HepG2 (cell line): ENCODE data around the gene RASGRP1. TPM values are rescaled to one million over a fixed set of nuclear protein-coding genes. Genes with fewer than 3 reads are reported as not detected.

Experiments
- ATAC-seq: fragments of 200-7000 bp; cut with Tn5 transposase; 3 replicates; pipeline ENCODE4 v1.9.1; 2020; ENCODE audit warnings: mild to moderate bottlenecking, moderate library complexity
- BruUV-seq: library from RNA; stranded (reverse); fragments of 400-500 nt; replicated peaks from 2 replicates; lab custom pipeline; 2021; lab: Mats Ljungman, UMichigan
- CTCF ChIA-PET: fragments of 300-600 bp; formaldehyde crosslinking; extraction: SDS; loops from one replicate; lab custom pipeline; 2021; ENCODE audit warnings: low total read pairs, inconsistent platforms, low intra/inter-chr PET ratio; lab: Yijun Ruan, JAX
- POLR2A ChIA-PET: fragments of 350-600 bp; sonication (Branson Sonifier 250); formaldehyde crosslinking; loops from one replicate; lab custom pipeline; 2020; ENCODE audit warnings: antibody characterized with exemption, inconsistent platforms; lab: Yijun Ruan, JAX
- DNase-seq: peaks from one replicate; pipeline ENCODE4 v3.0.0-alpha.2; 2015; ENCODE audit warnings: low spot score
- FAIRE-seq: peaks from 3 replicates; lab custom pipeline; 2011; peaks lifted over from hg19 to GRCh38; lab: Jason Lieb, UNC
- H2AFZ ChIP-seq: one replicate; pipeline ENCODE4 v1.6.1; 2011; ENCODE audit warnings: low read length, inconsistent platforms
- H3K27ac ChIP-seq: fragments of 300-600 bp; 3 replicates; pipeline ENCODE4 v1.8.0; 2011; ENCODE audit warnings: mixed run types, mild to moderate bottlenecking, mixed read lengths, low read length, inconsistent platforms; ENCODE audit not compliant: insufficient read depth; ENCODE audit errors: extremely low read length
- H3K27me3 ChIP-seq, 2 experiments: fragments of 200-600 bp in 1 of 2; 2 replicates in 1 of 2; 3 replicates in 1 of 2; pipeline versions ENCODE4 v1.6.0 to v1.8.0; 2011; ENCODE audit warnings: low read length in 2 of 2, mild to moderate bottlenecking in 2 of 2, moderate library complexity in 2 of 2, inconsistent platforms in 1 of 2; ENCODE audit not compliant: insufficient read depth in 2 of 2, control insufficient read depth in 1 of 2
- H3K36me3 ChIP-seq, 2 experiments: fragments of 200-600 bp in 1 of 2; replicated peaks in 1 of 2; 2 replicates in 1 of 2; 3 replicates in 1 of 2; pipeline versions ENCODE4 v1.5.1 to v1.8.0; 2011; ENCODE audit warnings: low read length in 2 of 2, inconsistent platforms in 1 of 2; ENCODE audit not compliant: insufficient read depth in 2 of 2, control insufficient read depth in 1 of 2
- H3K4me1 ChIP-seq: 2 replicates; pipeline ENCODE4 v1.5.1; 2012; ENCODE audit warnings: low read length, inconsistent platforms; ENCODE audit not compliant: insufficient read depth
- H3K4me2 ChIP-seq: 2 replicates; pipeline ENCODE4 v1.6.0; 2011; ENCODE audit warnings: low read depth, low read length, inconsistent platforms
- H3K4me3 ChIP-seq, 3 experiments: fragments of 200-600 bp in 1 of 3; sonication (generic), shearing (Covaris generic) in 1 of 3; replicated peaks in 1 of 3; 2 replicates each; pipeline ENCODE4 v1.5.1; 2011 to 2016; ENCODE audit warnings: low read length in 3 of 3, inconsistent platforms in 2 of 3, low read depth in 2 of 3, mild to moderate bottlenecking in 2 of 3, control low read depth in 1 of 3, mixed read lengths in 1 of 3; ENCODE audit not compliant: insufficient read depth in 1 of 3
- H3K79me2 ChIP-seq: one replicate; pipeline ENCODE4 v1.6.1; 2011; ENCODE audit warnings: low read length, inconsistent platforms; ENCODE audit not compliant: insufficient read depth
- H3K9ac ChIP-seq: 2 replicates; pipeline ENCODE4 v1.6.0; 2011; ENCODE audit warnings: mild to moderate bottlenecking, low read depth, low read length, inconsistent platforms; ENCODE audit not compliant: insufficient read depth
- H3K9me3 ChIP-seq: 2 replicates; pipeline ENCODE4 v1.5.1; 2012; ENCODE audit warnings: mild to moderate bottlenecking, low read length
- H4K20me1 ChIP-seq: 2 replicates; pipeline ENCODE4 v1.6.0; 2011; ENCODE audit warnings: inconsistent platforms, mild to moderate bottlenecking, low read length, moderate library complexity; ENCODE audit not compliant: insufficient read depth
- IKZF4 ChIP-seq: sonication (generic); formaldehyde crosslinking; IDR thresholded peaks from 2 replicates; pipeline ENCODE4 v1.5.1; 2020; ENCODE audit warnings: borderline replicate concordance, mild to moderate bottlenecking, low read depth, missing genetic modification reagents; ENCODE audit errors: not compliant biosample characterization
- ISL2 ChIP-seq: sonication (generic); formaldehyde crosslinking; IDR thresholded peaks from 2 replicates; pipeline ENCODE4 v1.5.0; 2020; ENCODE audit warnings: missing genetic modification reagents
- MED13 ChIP-seq: sonication (generic); formaldehyde crosslinking; IDR thresholded peaks from 2 replicates; pipeline ENCODE4 v1.5.0; 2020; ENCODE audit warnings: missing genetic modification reagents
- NCOR1 ChIP-seq: fragments of 200-600 bp; sonication (generic); IDR thresholded peaks from 2 replicates; pipeline ENCODE4 v1.7.0; 2017; ENCODE audit warnings: antibody characterized with exemption, low read length, borderline replicate concordance
- RBAK ChIP-seq: sonication (generic); formaldehyde crosslinking; IDR thresholded peaks from 2 replicates; pipeline ENCODE4 v1.5.1; 2020; ENCODE audit warnings: mild to moderate bottlenecking, missing genetic modification reagents
- SRSF9 ChIP-seq: fragments of 200-400 bp; formaldehyde crosslinking; IDR thresholded peaks from 2 replicates; pipeline ENCODE4 v1.6.1; 2018; ENCODE audit warnings: borderline replicate concordance, mild to moderate bottlenecking, low read depth, low read length; ENCODE audit not compliant: insufficient read depth, poor library complexity, severe bottlenecking
- ZNF343 ChIP-seq: sonication (generic); formaldehyde crosslinking; IDR thresholded peaks from 2 replicates; pipeline ENCODE4 v1.4.0; 2020; ENCODE audit warnings: mild to moderate bottlenecking, missing genetic modification reagents
- ZNF558 ChIP-seq: sonication (generic); formaldehyde crosslinking; IDR thresholded peaks from 2 replicates; pipeline ENCODE4 v1.9.0; 2022; ENCODE audit warnings: mild to moderate bottlenecking, missing genetic modification reagents, borderline replicate concordance
- ZNF570 ChIP-seq: sonication (generic); formaldehyde crosslinking; IDR thresholded peaks from 2 replicates; pipeline ENCODE4 v1.4.0; 2020; ENCODE audit warnings: mild to moderate bottlenecking, missing genetic modification reagents, borderline replicate concordance
- ZNF792 ChIP-seq: IDR thresholded peaks from 2 replicates; pipeline ENCODE4 v1.6.1; 2016
- ZNF841 ChIP-seq: sonication (generic); formaldehyde crosslinking; IDR thresholded peaks from 2 replicates; pipeline ENCODE4 v1.8.1; 2023; ENCODE audit warnings: missing genetic modification reagents, borderline replicate concordance
- WGBS: methylation state at CpG from one replicate; pipeline ENCODE4 v1.1.6; 2017; ENCODE audit warnings: low lambda C conversion rate; 5-methylcytosine and 5-hydroxymethylcytosine counted together
- in situ Hi-C: cut with HindIII; loops from 2 replicates; pipeline ENCODE4 v1.10.0; 2017; ENCODE audit warnings: low pct_unique_long_range_greater_than_20kb; ENCODE audit not compliant: extremely low pct_ligation_motif_present
- intact Hi-C: fragments of 100-400 bp; cut with micrococcal nuclease; formaldehyde crosslinking; loops from one replicate; pipeline ENCODE4 v1.10.0; 2022; ENCODE audit not compliant: unreplicated experiment
- polyA plus RNA-seq, 8 experiments: library from polyadenylated mRNA; depleted of rRNA in 3 of 8; stranded (reverse) in 7 of 8; unstranded in 1 of 8; fragments of >200 nt; fragmentation: Illumina TruSeq in 4 of 8; extraction: Trizol in 4 of 8; gene quantifications; 2 replicates each; pipeline versions ENCODE4 v1.2.1 to v1.2.3, GENCODE V29; 2011 to 2016; ENCODE audit warnings: low read depth in 4 of 8, missing spikeins in 1 of 8, mixed read lengths in 1 of 8; ENCODE audit not compliant: insufficient read depth in 1 of 8
- total RNA-seq, 5 experiments: library from RNA; depleted of rRNA; stranded (reverse); fragments of >200 nt; fragmentation: Illumina TruSeq; extraction: Trizol; gene quantifications; 2 replicates each; pipeline ENCODE4 v1.2.3, GENCODE V29; 2016; ENCODE audit warnings: low read depth in 1 of 5
- TF ChIP-seq, protein P1 (sequence below): sonication (generic); formaldehyde crosslinking; IDR thresholded peaks from 2 replicates; pipeline ENCODE4 v1.5.1; 2020; ENCODE audit warnings: missing genetic modification reagents, mild to moderate bottlenecking, borderline replicate concordance
- TF ChIP-seq, protein P2 (sequence below), 2 experiments: IDR thresholded peaks; 2 replicates each; pipeline ENCODE4 v1.6.1; 2011 to 2012; ENCODE audit warnings: low read length in 2 of 2, borderline replicate concordance in 1 of 2, low read depth in 1 of 2, mild to moderate bottlenecking in 1 of 2, moderate library complexity in 1 of 2

Gene RASGRP1
- total and polyA plus RNA-seq, 2 of the 13 experiments (the other 11 are each of a cell fraction or from before 2014, with no cell fraction given) = 0.07 TPM; not detected in 1

- FAIRE-seq (no peak), ATAC-seq (no peak), DNase-seq (no peak)
- in situ Hi-C loops = no loop called here
- no peak overlapping the region for H3K9ac ChIP-seq
- no peak overlapping the region for H2AFZ ChIP-seq
- H3K4me3 ChIP-seq = no peak overlapping the region
- TF ChIP-seq, protein P1, sequence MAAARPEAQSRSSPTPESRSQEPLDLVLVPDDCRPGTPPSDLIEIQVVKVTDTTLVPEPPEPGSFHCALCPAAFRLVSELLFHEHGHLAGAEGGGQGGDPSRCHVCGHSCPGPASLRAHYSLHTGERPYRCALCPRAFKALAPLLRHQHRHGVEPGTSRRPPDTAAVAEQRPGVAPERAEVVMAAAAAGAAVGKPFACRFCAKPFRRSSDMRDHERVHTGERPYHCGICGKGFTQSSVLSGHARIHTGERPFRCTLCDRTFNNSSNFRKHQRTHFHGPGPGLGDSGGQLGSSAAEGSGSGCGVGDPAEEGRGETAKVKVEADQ = no peak
- TF ChIP-seq ISL2 (CRISPR knock-in tag) (no peak), ZNF558 (no peak), IKZF4 (CRISPR knock-in tag) (no peak), RBAK (CRISPR knock-in tag) (no peak), ZNF792 (CRISPR knock-in tag) (no peak), SRSF9 (no peak), NCOR1 (no peak)
- ChIA-PET POLR2A (no interaction called here), CTCF (no interaction called here)
- no peaks in the 10 kb centered on the region for H3K4me1 ChIP-seq
- BruUV-seq = no TSS peak
- no peaks in the 10 kb centered on the region for H3K36me3 ChIP-seq
- no peak overlapping the region for H3K27ac ChIP-seq
- H4K20me1 ChIP-seq = no peaks in the 10 kb centered on the region
- H3K27me3 ChIP-seq = no peaks in the 10 kb centered on the region
- no peaks in the 10 kb centered on the region for H3K79me2 ChIP-seq
- intact Hi-C loops = no loop called here
- H3K4me2 ChIP-seq = no peak overlapping the region
- 80% methylated on average over 5 of the region's 7 CpGs for WGBS
- H3K9me3 ChIP-seq = no peaks in the 10 kb centered on the region
These were observed 57.0 kb downstream of the RASGRP1 start for GRCh38 chr15:38507570-38507969.

DNA sequence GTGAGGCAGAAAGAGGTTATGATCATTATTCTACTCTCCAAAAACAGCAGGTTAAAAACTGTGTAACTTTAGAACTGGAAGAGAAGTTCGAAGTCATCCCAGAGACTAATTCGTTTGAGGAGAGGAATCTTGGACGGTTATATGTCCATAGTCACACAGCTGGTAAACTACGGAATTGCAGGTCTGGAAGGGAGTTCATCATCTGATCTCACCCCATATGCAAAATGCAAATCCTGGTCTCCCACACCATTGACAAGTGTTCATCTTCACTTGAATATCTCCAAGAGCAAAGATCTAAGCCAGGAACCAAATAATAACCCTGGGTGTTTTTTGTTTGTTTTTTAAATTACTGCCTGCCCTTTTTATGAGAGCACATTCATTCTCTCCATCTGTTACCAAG is 57.6 kb downstream of the RASGRP1 start:
- H2AFZ ChIP-seq = no peak overlapping the region
- H4K20me1 ChIP-seq = no peaks in the 10 kb centered on the region
- FAIRE-seq (no peak), DNase-seq (no peak)
- H3K9ac ChIP-seq = no peak overlapping the region
- WGBS = 60% methylated on average over 4 of the region's 4 CpGs
- no TSS peak for BruUV-seq
- H3K79me2 ChIP-seq = no peaks in the 10 kb centered on the region
- ChIA-PET CTCF (no interaction called here), POLR2A (no interaction called here)
- intact Hi-C loops = no loop called here
- no peaks in the 10 kb centered on the region for H3K27me3 ChIP-seq
- TF ChIP-seq ZNF343 (CRISPR knock-in tag) (no peak), ZNF570 (CRISPR knock-in tag) (no peak), ZNF841 (CRISPR knock-in tag) (no peak), MED13 (CRISPR knock-in tag) (no peak)
- TF ChIP-seq, protein P2, sequence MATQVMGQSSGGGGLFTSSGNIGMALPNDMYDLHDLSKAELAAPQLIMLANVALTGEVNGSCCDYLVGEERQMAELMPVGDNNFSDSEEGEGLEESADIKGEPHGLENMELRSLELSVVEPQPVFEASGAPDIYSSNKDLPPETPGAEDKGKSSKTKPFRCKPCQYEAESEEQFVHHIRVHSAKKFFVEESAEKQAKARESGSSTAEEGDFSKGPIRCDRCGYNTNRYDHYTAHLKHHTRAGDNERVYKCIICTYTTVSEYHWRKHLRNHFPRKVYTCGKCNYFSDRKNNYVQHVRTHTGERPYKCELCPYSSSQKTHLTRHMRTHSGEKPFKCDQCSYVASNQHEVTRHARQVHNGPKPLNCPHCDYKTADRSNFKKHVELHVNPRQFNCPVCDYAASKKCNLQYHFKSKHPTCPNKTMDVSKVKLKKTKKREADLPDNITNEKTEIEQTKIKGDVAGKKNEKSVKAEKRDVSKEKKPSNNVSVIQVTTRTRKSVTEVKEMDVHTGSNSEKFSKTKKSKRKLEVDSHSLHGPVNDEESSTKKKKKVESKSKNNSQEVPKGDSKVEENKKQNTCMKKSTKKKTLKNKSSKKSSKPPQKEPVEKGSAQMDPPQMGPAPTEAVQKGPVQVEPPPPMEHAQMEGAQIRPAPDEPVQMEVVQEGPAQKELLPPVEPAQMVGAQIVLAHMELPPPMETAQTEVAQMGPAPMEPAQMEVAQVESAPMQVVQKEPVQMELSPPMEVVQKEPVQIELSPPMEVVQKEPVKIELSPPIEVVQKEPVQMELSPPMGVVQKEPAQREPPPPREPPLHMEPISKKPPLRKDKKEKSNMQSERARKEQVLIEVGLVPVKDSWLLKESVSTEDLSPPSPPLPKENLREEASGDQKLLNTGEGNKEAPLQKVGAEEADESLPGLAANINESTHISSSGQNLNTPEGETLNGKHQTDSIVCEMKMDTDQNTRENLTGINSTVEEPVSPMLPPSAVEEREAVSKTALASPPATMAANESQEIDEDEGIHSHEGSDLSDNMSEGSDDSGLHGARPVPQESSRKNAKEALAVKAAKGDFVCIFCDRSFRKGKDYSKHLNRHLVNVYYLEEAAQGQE (IDR thresholded peaks at IDR 0.05; ENCODE audit: borderline replicate concordance in 1 of 2, low read depth in 1 of 2, low read length in 2 of 2) = no peak
- TF ChIP-seq, all 625 proteins: peak for 0
- in situ Hi-C loops = no loop called here
- H3K27ac ChIP-seq = no peak overlapping the region
- no peak overlapping the region for H3K4me3 ChIP-seq
- no peaks in the 10 kb centered on the region for H3K4me1 ChIP-seq
- ATAC-seq = no peak
- H3K36me3 ChIP-seq = no peaks in the 10 kb centered on the region
- H3K9me3 ChIP-seq = no peaks in the 10 kb centered on the region
- H3K4me2 ChIP-seq = no peak overlapping the region
